GM06990 (cell line): ENCODE measurements around the gene SPAG5.

Experiments used
- DNase-seq: peaks from one replicate; pipeline ENCODE4 v3.0.0-alpha.2; 2011; ENCODE audit not compliant: insufficient read length; ENCODE audit errors: extremely low read depth
- H3K27me3 ChIP-seq: replicated peaks from 2 replicates; pipeline ENCODE4 v1.6.0; 2011; ENCODE audit warnings: low read length; ENCODE audit not compliant: control insufficient read depth, insufficient read depth
- H3K36me3 ChIP-seq: 2 replicates; pipeline ENCODE4 v1.5.1; 2011; ENCODE audit warnings: low read length; ENCODE audit not compliant: control insufficient read depth, insufficient read depth
- H3K4me3 ChIP-seq: replicated peaks from 2 replicates; pipeline ENCODE4 v1.5.1; 2011; ENCODE audit warnings: low read depth, mild to moderate bottlenecking, control low read depth, low read length
- CTCF ChIP-seq: IDR thresholded peaks from 2 replicates; pipeline ENCODE4 v1.5.1; 2011; ENCODE audit warnings: low read length, control low read depth, mild to moderate bottlenecking, inconsistent platforms; ENCODE audit not compliant: insufficient read depth, poor library complexity, severe bottlenecking

Gene SPAG5

GRCh38 chr17:28582513-28582912, 16.3 kb downstream of the SPAG5 start:
- peaks cover 37% of the 10 kb centered on the region for H3K36me3 ChIP-seq
- TF ChIP-seq CTCF: no peak

DNA sequence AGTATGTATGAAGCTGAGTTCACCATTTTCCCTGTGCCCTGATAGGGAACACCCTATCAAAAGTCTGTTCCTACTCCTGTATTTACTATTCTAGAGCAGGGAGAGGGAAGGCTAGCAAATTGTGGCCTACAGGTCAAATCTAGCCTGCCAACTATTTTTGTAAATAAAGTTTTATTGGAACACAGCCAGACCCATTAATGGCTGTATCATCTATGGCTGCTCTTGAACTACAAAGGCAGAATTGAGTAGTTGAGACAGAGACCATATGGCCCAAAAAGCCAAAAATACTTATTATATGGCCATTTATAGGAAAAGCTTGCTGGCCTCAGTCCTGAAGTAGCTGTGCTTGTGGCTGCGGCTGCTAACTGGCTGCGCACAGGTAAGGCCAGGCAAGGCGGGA, 17.9 kb downstream of the SPAG5 start:
- Histone ChIP-seq H3K36me3 (peaks cover 35% of the 10 kb centered on the region), H3K27me3 (no peaks in the 10 kb centered on the region), H3K4me3 (no peak overlapping the region)
- no peak for DNase-seq
- no peak for TF ChIP-seq CTCF

More at GRCh38 chr17:28582513-28582912, 16.3 kb downstream of the SPAG5 start:
- Histone ChIP-seq H3K27me3 (no peaks in the 10 kb centered on the region), H3K4me3 (no peak overlapping the region)
- no peak for DNase-seq

DNA sequence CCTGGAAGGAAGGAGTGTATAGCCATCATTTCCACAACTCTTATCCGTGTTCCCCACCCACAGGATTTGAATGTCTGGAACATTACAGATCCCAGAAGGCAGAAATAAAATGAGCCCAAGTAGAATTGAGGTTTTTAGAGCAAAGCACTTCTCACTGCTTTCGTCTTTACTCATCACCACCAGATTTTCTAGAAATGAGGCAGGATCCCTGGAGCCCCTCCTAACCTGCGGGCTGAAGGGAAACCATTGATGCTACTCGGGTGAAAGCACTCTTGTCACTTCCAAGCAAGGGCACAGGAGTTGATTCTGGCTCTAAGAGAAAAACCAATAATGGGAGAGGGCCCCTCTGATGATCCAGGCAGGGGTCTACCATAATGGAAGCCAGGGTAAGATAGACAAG, 19.3 kb downstream of the SPAG5 start:
- H3K36me3 ChIP-seq: peaks cover 26% of the 10 kb centered on the region
- no peak for TF ChIP-seq CTCF
- DNase-seq: no peak
- H3K4me3 ChIP-seq: no peak overlapping the region
- no peaks in the 10 kb centered on the region for H3K27me3 ChIP-seq

- DNase-seq: no peak
- Histone ChIP-seq H3K36me3 (peaks cover 19% of the 10 kb centered on the region), H3K27me3 (no peaks in the 10 kb centered on the region), H3K4me3 (no peak overlapping the region)
- no peak for TF ChIP-seq CTCF
These were observed 20.3 kb downstream of the SPAG5 start for GRCh38 chr17:28578246-28579195.

DNA sequence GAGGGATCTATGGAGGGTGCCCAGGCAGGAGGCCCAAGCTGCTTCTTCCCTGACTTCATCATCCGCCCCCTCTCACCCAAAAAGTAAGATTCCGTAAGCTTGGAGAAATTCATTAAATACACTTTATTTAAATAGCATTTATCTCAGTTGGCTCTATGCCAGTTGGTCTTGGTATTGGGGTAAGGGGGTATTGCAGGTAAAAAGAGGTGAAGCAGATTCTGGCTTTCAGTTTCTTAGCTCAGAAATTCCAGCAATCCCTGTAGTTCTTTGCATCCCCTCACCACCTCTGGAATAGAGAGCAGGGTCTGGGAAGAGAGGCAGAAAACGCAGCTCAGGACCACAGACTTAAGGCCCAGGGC, 21.4 kb downstream of the SPAG5 start:
- Histone ChIP-seq H3K27me3 (no peaks in the 10 kb centered on the region), H3K36me3 (peaks cover 20% of the 10 kb centered on the region), H3K4me3 (no peak overlapping the region)
- no peak for TF ChIP-seq CTCF
- no peak for DNase-seq
